Measurements from ENCODE around the gene SLC16A7.

Gene SLC16A7

GRCh38 chr12:59615392-59616165, 19.8 kb downstream of the SLC16A7 start:
- TF ChIP-seq, protein P1, sequence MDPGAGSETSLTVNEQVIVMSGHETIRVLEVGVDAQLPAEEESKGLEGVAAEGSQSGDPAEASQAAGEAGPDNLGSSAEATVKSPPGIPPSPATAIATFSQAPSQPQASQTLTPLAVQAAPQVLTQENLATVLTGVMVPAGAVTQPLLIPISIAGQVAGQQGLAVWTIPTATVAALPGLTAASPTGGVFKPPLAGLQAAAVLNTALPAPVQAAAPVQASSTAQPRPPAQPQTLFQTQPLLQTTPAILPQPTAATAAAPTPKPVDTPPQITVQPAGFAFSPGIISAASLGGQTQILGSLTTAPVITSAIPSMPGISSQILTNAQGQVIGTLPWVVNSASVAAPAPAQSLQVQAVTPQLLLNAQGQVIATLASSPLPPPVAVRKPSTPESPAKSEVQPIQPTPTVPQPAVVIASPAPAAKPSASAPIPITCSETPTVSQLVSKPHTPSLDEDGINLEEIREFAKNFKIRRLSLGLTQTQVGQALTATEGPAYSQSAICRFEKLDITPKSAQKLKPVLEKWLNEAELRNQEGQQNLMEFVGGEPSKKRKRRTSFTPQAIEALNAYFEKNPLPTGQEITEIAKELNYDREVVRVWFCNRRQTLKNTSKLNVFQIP (CRISPR knock-in tag; IDR thresholded peaks at IDR 0.05; ENCODE audit: borderline replicate concordance, low read depth), result no peak
- TF ChIP-seq ZNF565 (CRISPR knock-in tag; conservative IDR thresholded peaks at IDR 0.05; ENCODE audit: low read depth), result no peak
- no peak for TF ChIP-seq BACH2 (CRISPR knock-in tag; IDR thresholded peaks at IDR 0.05; ENCODE audit: borderline replicate concordance)
- TF ChIP-seq TCF4 (CRISPR knock-in tag; IDR thresholded peaks at IDR 0.05; ENCODE audit: borderline replicate concordance), result no peak
- TF ChIP-seq OSR1 (CRISPR knock-in tag; IDR thresholded peaks at IDR 0.05), result no peak
- TF ChIP-seq, protein P2, sequence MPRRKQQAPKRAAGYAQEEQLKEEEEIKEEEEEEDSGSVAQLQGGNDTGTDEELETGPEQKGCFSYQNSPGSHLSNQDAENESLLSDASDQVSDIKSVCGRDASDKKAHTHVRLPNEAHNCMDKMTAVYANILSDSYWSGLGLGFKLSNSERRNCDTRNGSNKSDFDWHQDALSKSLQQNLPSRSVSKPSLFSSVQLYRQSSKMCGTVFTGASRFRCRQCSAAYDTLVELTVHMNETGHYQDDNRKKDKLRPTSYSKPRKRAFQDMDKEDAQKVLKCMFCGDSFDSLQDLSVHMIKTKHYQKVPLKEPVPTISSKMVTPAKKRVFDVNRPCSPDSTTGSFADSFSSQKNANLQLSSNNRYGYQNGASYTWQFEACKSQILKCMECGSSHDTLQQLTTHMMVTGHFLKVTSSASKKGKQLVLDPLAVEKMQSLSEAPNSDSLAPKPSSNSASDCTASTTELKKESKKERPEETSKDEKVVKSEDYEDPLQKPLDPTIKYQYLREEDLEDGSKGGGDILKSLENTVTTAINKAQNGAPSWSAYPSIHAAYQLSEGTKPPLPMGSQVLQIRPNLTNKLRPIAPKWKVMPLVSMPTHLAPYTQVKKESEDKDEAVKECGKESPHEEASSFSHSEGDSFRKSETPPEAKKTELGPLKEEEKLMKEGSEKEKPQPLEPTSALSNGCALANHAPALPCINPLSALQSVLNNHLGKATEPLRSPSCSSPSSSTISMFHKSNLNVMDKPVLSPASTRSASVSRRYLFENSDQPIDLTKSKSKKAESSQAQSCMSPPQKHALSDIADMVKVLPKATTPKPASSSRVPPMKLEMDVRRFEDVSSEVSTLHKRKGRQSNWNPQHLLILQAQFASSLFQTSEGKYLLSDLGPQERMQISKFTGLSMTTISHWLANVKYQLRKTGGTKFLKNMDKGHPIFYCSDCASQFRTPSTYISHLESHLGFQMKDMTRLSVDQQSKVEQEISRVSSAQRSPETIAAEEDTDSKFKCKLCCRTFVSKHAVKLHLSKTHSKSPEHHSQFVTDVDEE (CRISPR knock-in tag; IDR thresholded peaks at IDR 0.05), result no peak
- no peak for TF ChIP-seq CSDC2 (CRISPR knock-in tag; IDR thresholded peaks at IDR 0.05)
- no peak for TF ChIP-seq ARNTL (CRISPR knock-in tag; IDR thresholded peaks at IDR 0.05; ENCODE audit: borderline replicate concordance, low read depth)
- no peak for TF ChIP-seq CSRNP3 (CRISPR knock-in tag; IDR thresholded peaks at IDR 0.05)
- no peak for TF ChIP-seq PPARA (CRISPR knock-in tag; IDR thresholded peaks at IDR 0.05; ENCODE audit: borderline replicate concordance)
- no peak for TF ChIP-seq TOX (CRISPR knock-in tag; IDR thresholded peaks at IDR 0.05; ENCODE audit: borderline replicate concordance)
- no peak for TF ChIP-seq ZNF8 (CRISPR knock-in tag; IDR thresholded peaks at IDR 0.05)
- TF ChIP-seq, protein P3, sequence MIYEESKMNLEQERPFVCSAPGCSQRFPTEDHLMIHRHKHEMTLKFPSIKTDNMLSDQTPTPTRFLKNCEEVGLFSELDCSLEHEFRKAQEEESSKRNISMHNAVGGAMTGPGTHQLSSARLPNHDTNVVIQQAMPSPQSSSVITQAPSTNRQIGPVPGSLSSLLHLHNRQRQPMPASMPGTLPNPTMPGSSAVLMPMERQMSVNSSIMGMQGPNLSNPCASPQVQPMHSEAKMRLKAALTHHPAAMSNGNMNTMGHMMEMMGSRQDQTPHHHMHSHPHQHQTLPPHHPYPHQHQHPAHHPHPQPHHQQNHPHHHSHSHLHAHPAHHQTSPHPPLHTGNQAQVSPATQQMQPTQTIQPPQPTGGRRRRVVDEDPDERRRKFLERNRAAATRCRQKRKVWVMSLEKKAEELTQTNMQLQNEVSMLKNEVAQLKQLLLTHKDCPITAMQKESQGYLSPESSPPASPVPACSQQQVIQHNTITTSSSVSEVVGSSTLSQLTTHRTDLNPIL (CRISPR knock-in tag; IDR thresholded peaks at IDR 0.05; ENCODE audit: low read depth), result no peak
- TF ChIP-seq ZC3H10 (CRISPR knock-in tag; IDR thresholded peaks at IDR 0.05), result no peak
- TF ChIP-seq ESRRG (CRISPR knock-in tag; IDR thresholded peaks at IDR 0.05), result no peak
- no peak for TF ChIP-seq SNAI2 (CRISPR knock-in tag; IDR thresholded peaks at IDR 0.05)
- TF ChIP-seq ISL1 (CRISPR knock-in tag; IDR thresholded peaks at IDR 0.05), result no peak
- TF ChIP-seq ZFP3 (CRISPR knock-in tag; IDR thresholded peaks at IDR 0.05), result no peak
- no peak for ATAC-seq

GRCh38 chr12:59619461-59620240, 23.8 kb downstream of the SLC16A7 start:
- no peak for TF ChIP-seq ZC3H10 (CRISPR knock-in tag; IDR thresholded peaks at IDR 0.05)
- no peak for TF ChIP-seq OSR1 (CRISPR knock-in tag; IDR thresholded peaks at IDR 0.05)
- TF ChIP-seq GLIS3 (CRISPR knock-in tag; IDR thresholded peaks at IDR 0.05), result no peak
- TF ChIP-seq, protein P2 (CRISPR knock-in tag; IDR thresholded peaks at IDR 0.05), result no peak
- no peak for TF ChIP-seq RARB (CRISPR knock-in tag; IDR thresholded peaks at IDR 0.05)
- TF ChIP-seq ZNF70 (CRISPR knock-in tag; IDR thresholded peaks at IDR 0.05), result no peak
- no peak for ATAC-seq
